Thoracic aorta (tissue), 2 donors: ENCODE data around the gene ZNF300. TPM values are rescaled to one million over a fixed set of nuclear protein-coding genes. Genes with fewer than 3 reads are reported as not detected.
"Not testable (repeated sequence)": the region's sequence is repeated elsewhere in the genome, so short reads cannot be mapped to it uniquely, and the experiment has no call there.

Experiments
- ATAC-seq: fragments of 150-250 bp; one replicate; pipeline ENCODE4 v1.8.0; 2017; ENCODE audit warnings: low read depth; ENCODE audit not compliant: insufficient number of reproducible peaks, low FRiP score
- DNase-seq: peaks from one replicate; pipeline ENCODE4 v3.0.0-alpha.2; 2020; ENCODE audit warnings: low spot score
- H3K27ac ChIP-seq, 2 donors: fragments of 200-600 bp; sonication (generic); 1 replicate in 1 of 2; 2 replicates in 1 of 2; pipeline ENCODE4 v1.5.1; 2016; ENCODE audit warnings: mild to moderate bottlenecking in 2 of 2, moderate library complexity in 2 of 2
- H3K27me3 ChIP-seq: fragments of 200-600 bp; sonication (generic); replicated peaks from 2 replicates; pipeline ENCODE4 v1.6.0; 2016; ENCODE audit warnings: mild to moderate bottlenecking; ENCODE audit not compliant: insufficient read depth
- H3K36me3 ChIP-seq: fragments of 200-600 bp; sonication (generic); one replicate; pipeline ENCODE4 v1.5.1; 2016
- H3K4me1 ChIP-seq, 2 donors: fragments of 200-600 bp; sonication (generic); 1 replicate in 1 of 2; 2 replicates in 1 of 2; pipeline versions ENCODE4 v1.5.1 to v1.6.0; 2016; ENCODE audit warnings: low read depth in 2 of 2, mild to moderate bottlenecking in 1 of 2; ENCODE audit not compliant: control insufficient read depth in 1 of 2
- H3K4me3 ChIP-seq: fragments of 200-600 bp; sonication (generic); 2 replicates; pipeline ENCODE4 v1.5.1; 2016; ENCODE audit warnings: mild to moderate bottlenecking
- H3K9me3 ChIP-seq: fragments of 200-600 bp; sonication (generic); 2 replicates; pipeline ENCODE4 v1.5.1; 2016
- total RNA-seq, 2 donors: library from RNA; depleted of rRNA; stranded (reverse); fragments of >200 nt; gene quantifications; one replicate each; pipeline versions ENCODE4 v1.1.0 to v1.2.3, GENCODE V29; 2016
- TF ChIP-seq, protein P1 (sequence below): fragments of 200-600 bp; sonication (generic); IDR thresholded peaks from one replicate; pipeline ENCODE4 v1.5.1; 2019; ENCODE audit warnings: antibody characterized with exemption

The ZNF300 gene
- total RNA-seq, 2 donors from 2014 or later, result 3.8 to 8.0 TPM

DNA sequence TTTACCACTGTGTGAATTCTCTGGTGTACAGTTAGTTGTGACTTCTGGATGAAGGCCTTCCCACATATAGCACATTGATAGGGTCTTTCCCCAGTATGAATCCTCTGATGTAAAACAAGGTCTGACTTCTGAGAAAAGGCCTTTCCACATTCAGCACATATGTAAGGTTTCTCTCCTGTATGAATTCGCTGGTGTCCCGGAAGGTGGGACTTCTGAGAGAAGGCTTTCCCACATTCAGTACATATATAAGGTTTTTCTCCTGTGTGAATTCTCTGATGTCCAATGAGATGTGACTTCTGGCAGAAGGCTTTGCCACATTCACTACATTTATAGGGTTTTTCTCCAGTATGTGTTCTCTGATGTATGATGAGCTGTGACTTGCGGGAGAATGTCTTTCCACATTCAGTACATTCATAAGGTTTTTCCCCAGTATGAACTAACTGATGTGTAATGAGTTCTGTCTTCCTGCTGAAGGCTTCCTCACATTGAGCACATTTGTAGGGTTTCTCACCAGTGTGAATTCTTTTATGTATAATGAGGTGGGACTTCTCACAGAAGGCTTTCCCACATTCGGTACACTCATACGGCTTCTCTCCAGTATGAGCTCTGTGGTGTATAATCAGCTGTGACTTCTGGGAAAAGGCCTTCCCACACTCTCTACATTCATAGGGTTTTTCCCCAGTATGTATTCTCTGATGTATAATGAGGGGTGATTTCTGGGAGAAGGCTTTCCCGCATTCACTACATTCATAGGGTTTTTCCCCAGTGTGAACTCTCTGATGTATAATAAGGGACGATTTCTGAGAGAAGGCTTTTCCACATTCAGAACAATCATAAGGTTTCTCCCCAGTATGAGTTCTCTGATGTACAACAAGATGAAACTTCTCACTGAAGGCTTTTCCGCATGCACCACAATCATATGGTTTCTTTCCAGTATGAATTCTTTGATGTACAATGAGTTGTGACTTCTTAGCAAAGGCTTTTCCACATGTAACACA, 9.1 kb downstream of the ZNF300 start:
- H3K4me1 ChIP-seq, result no peaks in the 10 kb centered on the region
- H3K9me3 ChIP-seq, result peaks cover 96% of the 10 kb centered on the region
- DNase-seq, result no peak
- no peak overlapping the region for H3K27ac ChIP-seq
- ATAC-seq, result no peak
- TF ChIP-seq, protein P1, sequence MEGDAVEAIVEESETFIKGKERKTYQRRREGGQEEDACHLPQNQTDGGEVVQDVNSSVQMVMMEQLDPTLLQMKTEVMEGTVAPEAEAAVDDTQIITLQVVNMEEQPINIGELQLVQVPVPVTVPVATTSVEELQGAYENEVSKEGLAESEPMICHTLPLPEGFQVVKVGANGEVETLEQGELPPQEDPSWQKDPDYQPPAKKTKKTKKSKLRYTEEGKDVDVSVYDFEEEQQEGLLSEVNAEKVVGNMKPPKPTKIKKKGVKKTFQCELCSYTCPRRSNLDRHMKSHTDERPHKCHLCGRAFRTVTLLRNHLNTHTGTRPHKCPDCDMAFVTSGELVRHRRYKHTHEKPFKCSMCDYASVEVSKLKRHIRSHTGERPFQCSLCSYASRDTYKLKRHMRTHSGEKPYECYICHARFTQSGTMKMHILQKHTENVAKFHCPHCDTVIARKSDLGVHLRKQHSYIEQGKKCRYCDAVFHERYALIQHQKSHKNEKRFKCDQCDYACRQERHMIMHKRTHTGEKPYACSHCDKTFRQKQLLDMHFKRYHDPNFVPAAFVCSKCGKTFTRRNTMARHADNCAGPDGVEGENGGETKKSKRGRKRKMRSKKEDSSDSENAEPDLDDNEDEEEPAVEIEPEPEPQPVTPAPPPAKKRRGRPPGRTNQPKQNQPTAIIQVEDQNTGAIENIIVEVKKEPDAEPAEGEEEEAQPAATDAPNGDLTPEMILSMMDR, result no peak
- no peak overlapping the region for H3K4me3 ChIP-seq
- H3K36me3 ChIP-seq, result peaks cover 34% of the 10 kb centered on the region
- no peaks in the 10 kb centered on the region for H3K27me3 ChIP-seq

DNA sequence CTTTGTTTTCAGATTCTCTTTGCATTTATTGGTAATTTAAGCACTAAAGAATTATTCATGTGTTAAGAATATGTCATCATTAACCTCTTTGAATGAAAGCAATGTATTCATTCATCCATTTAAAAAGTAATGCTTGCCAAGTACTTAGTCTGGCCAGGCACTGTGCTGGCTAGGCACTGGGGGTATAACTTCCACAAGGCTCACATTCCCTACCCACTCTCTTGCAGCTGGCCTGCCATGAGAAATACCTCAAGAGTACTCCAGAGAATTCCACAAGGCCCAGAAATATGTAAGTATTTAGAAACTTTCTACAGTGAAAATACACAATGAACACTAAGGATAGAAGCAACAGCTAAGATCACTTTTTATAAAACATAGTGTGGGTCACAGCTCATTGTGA, 25.4 kb downstream of the ZNF300 start:
- Histone ChIP-seq H3K27me3 (no peaks in the 10 kb centered on the region), H3K36me3 (no peaks in the 10 kb centered on the region), H3K4me1 (no peaks in the 10 kb centered on the region), H3K4me3 (no peak overlapping the region), H3K27ac (no peak overlapping the region), H3K9me3 (peaks cover 12% of the 10 kb centered on the region)
- DNase-seq, result no peak
- ATAC-seq, result no peak
- TF ChIP-seq, protein P1, result no peak

DNA sequence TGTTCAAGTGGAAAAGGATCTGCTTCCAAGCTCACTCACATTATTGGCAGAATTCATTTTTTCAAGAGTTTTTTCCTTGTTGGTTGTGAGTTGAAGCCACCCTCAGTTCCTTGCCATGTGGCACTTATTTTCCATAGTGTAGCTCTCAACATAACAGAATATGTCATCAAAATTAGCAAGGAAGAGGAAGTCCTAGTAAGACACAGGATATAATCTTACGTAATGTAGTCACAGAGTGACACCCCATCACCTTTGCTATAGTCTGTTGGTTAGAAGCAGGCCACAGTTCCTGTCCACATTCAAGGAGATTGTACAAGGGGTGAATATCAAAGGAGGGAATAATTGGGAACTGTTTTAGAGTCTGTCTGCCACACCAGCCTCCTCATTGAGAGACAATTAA, 42.7 kb downstream of the ZNF300 start:
- ATAC-seq (no peak), DNase-seq (no peak)
- H3K4me3 ChIP-seq, result no peak overlapping the region
- TF ChIP-seq, protein P1, result no peak
- no peaks in the 10 kb centered on the region for H3K4me1 ChIP-seq
- no peaks in the 10 kb centered on the region for H3K27me3 ChIP-seq
- H3K9me3 ChIP-seq, result no peaks in the 10 kb centered on the region
- H3K27ac ChIP-seq, result no peak overlapping the region
- H3K36me3 ChIP-seq, result no peaks in the 10 kb centered on the region

DNA sequence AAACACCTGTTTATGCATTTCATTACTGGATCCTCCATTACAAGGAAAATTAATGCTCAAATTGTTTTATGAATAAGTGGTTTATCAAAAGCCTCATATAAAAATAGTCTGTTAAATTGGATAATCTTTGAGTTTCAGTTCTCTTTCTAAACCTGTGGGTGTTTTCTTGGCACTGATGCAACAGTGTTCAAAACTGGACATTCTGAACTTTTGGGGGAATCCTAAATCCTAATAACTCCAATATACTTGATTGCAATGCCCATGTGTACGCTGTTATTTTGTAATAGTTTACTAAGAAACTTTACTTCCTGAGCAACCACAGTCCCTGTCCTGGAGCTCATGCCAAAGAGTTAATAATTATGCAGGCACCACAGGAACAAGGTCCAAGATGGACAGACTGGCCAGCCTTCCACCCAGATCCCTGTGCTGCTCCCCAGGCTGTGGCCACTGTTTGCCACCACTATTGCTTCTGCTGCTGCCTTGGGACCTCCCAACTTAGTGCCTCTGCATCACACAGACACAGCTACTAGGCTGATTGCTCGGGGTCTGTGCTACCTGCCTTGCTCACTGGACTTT, 44.4 kb downstream of the ZNF300 start:
- Histone ChIP-seq H3K9me3 (no peaks in the 10 kb centered on the region), H3K27me3 (no peaks in the 10 kb centered on the region), H3K36me3 (no peaks in the 10 kb centered on the region), H3K4me1 (no peaks in the 10 kb centered on the region), H3K4me3 (no peak overlapping the region), H3K27ac (no peak overlapping the region)
- DNase-seq (no peak), ATAC-seq (no peak)
- TF ChIP-seq, protein P1, result no peak

GRCh38 chr5:150856700-150857099, 48.1 kb downstream of the ZNF300 start:
- H3K27me3 ChIP-seq, ATAC-seq, H3K9me3 ChIP-seq, H3K4me1 ChIP-seq, DNase-seq, H3K27ac ChIP-seq, H3K4me3 ChIP-seq, H3K36me3 ChIP-seq: not testable (repeated sequence)
